SK-N-SH treated with all-trans-retinoic acid at 6 μM for 48 hours (cell line): ENCODE data around the gene CPOX.

Experiments
- ARNTL ChIP-seq: fragments of 450-650 bp; formaldehyde crosslinking; IDR thresholded peaks from 2 replicates; pipeline ENCODE4 v1.5.0; 2020; ENCODE audit warnings: low read depth, mild to moderate bottlenecking, moderate library complexity, borderline replicate concordance
- CSRNP3 ChIP-seq: fragments of 250-450 bp; sonication (Bioruptor Pico); IDR thresholded peaks from 2 replicates; pipeline ENCODE4 v1.5.1; 2021; ENCODE audit warnings: mild to moderate bottlenecking, moderate library complexity
- ESRRG ChIP-seq: fragments of 250-450 bp; sonication (Bioruptor Pico); IDR thresholded peaks from 2 replicates; pipeline ENCODE4 v1.6.1; 2021; ENCODE audit warnings: mild to moderate bottlenecking
- ISL1 ChIP-seq: fragments of 250-450 bp; sonication (Bioruptor Pico); IDR thresholded peaks from 2 replicates; pipeline ENCODE4 v2.1.2; 2022; ENCODE audit warnings: mild to moderate bottlenecking, moderate library complexity
- PATZ1 ChIP-seq: fragments of 250-450 bp; sonication (Bioruptor Pico); IDR thresholded peaks from 2 replicates; pipeline ENCODE4 v1.8.0; 2020; ENCODE audit warnings: mild to moderate bottlenecking, moderate library complexity, borderline replicate concordance
- PPARA ChIP-seq: fragments of 250-450 bp; sonication (Bioruptor Pico); IDR thresholded peaks from 2 replicates; pipeline ENCODE4 v1.5.0; 2020; ENCODE audit warnings: mild to moderate bottlenecking, borderline replicate concordance
- RARB ChIP-seq: fragments of 250-450 bp; sonication (Bioruptor Pico); IDR thresholded peaks from 2 replicates; pipeline ENCODE4 v1.8.0; 2021; ENCODE audit warnings: mild to moderate bottlenecking, moderate library complexity
- TOX ChIP-seq: fragments of 250-450 bp; sonication (Bioruptor Pico); IDR thresholded peaks from 2 replicates; pipeline ENCODE4 v1.8.0; 2021; ENCODE audit warnings: mild to moderate bottlenecking, moderate library complexity, borderline replicate concordance
- ZFP3 ChIP-seq: fragments of 250-450 bp; sonication (Bioruptor Pico); IDR thresholded peaks from 2 replicates; pipeline ENCODE4 v1.5.0; 2020; ENCODE audit warnings: mild to moderate bottlenecking, moderate library complexity
- TF ChIP-seq, protein P1 (sequence below): fragments of 250-450 bp; sonication (Bioruptor Pico); IDR thresholded peaks from 2 replicates; pipeline ENCODE4 v1.5.1; 2020; ENCODE audit warnings: low read depth, mild to moderate bottlenecking, moderate library complexity

DNA sequence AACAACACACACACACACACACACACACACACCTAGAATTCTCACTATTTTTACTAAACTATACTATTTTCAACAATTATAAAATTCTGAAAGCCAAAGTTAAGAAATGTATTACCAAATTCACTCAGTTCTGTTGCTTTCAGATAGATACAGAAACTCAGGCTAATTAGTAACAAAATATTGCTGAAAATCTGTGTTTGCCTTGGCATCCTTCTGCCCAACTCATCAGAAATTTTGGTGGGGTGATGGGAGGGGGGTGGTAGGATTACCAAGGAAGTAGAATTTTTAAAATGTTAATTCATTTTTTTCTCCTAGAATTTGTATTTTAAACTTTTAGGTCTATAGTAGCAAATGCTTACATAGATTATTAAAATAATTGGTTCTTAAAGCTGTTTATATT is 2.7 kb upstream of the CPOX start:
- TF ChIP-seq CSRNP3 (CRISPR knock-in tag) (no peak), RARB (CRISPR knock-in tag) (no peak), TOX (CRISPR knock-in tag) (no peak), ZFP3 (CRISPR knock-in tag) (no peak), ISL1 (no peak), ARNTL (CRISPR knock-in tag) (no peak), PATZ1 (no peak), ESRRG (CRISPR knock-in tag) (no peak), PPARA (CRISPR knock-in tag) (no peak)
- TF ChIP-seq, protein P1, sequence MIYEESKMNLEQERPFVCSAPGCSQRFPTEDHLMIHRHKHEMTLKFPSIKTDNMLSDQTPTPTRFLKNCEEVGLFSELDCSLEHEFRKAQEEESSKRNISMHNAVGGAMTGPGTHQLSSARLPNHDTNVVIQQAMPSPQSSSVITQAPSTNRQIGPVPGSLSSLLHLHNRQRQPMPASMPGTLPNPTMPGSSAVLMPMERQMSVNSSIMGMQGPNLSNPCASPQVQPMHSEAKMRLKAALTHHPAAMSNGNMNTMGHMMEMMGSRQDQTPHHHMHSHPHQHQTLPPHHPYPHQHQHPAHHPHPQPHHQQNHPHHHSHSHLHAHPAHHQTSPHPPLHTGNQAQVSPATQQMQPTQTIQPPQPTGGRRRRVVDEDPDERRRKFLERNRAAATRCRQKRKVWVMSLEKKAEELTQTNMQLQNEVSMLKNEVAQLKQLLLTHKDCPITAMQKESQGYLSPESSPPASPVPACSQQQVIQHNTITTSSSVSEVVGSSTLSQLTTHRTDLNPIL (CRISPR knock-in tag) = no peak
